Pancreas (tissue), 10 donors: ENCODE data around the gene PRAMEF9. TPM values are rescaled to one million over a fixed set of nuclear protein-coding genes. Genes with fewer than 3 reads are reported as not detected.
A peak's percentile ranks its signal among the peaks of the same experiment; 100 is the strongest.
"Not testable (repeated sequence)": the region's sequence is repeated elsewhere in the genome, so short reads cannot be mapped to it uniquely, and the experiment has no call there.

Experiments used
- ATAC-seq, 4 donors: fragments of 200-7000 bp; cut with Tn5 transposase; one replicate each; pipeline versions ENCODE4 v1.8.0 to v1.9.1; 2020; ENCODE audit warnings: mild to moderate bottlenecking in 4 of 4, moderate library complexity in 4 of 4
- DNase-seq, 6 donors: peaks; one replicate each; pipeline ENCODE4 v3.0.0-alpha.2; 2020
- FAIRE-seq: peaks from 2 replicates; lab custom pipeline; 2012; peaks lifted over from hg19 to GRCh38; lab: Jason Lieb, UNC
- H3K27ac ChIP-seq, 4 donors: fragments of 200-600 bp; sonication (generic); 1 replicate in 3 of 4; 2 replicates in 1 of 4; pipeline versions ENCODE4 v1.5.0 to v1.8.0; 2020
- H3K27me3 ChIP-seq, 4 donors: fragments of 200-600 bp; one replicate each; pipeline ENCODE4 v1.8.0; 2021
- H3K36me3 ChIP-seq, 3 donors: fragments of 200-600 bp; sonication (generic) in 1 of 3; one replicate each; pipeline versions ENCODE4 v1.5.0 to v1.8.0; 2020 to 2021
- H3K4me1 ChIP-seq, 3 donors: fragments of 200-600 bp; one replicate each; pipeline ENCODE4 v1.8.0; 2021
- H3K4me3 ChIP-seq, 4 donors: fragments of 200-600 bp; sonication (generic) in 2 of 4; one replicate each; pipeline versions ENCODE4 v1.5.0 to v1.8.0; 2020 to 2021
- H3K9me3 ChIP-seq, 4 donors: fragments of 200-600 bp; one replicate each; pipeline ENCODE4 v1.8.0; 2021
- CTCF ChIP-seq, 4 donors: fragments of 200-600 bp; sonication (generic) in 3 of 4; IDR thresholded peaks; one replicate each; pipeline versions ENCODE4 v1.5.0 to v1.8.0; 2021; ENCODE audit warnings: antibody characterized with exemption in 4 of 4
- WGBS, 2 donors: extraction: QIAGEN DNeasy Blood & Tissue Kit; methylation state at CpG; one replicate each; pipeline ENCODE4 v1.1.7; 2013; 5-methylcytosine and 5-hydroxymethylcytosine counted together
- intact Hi-C, 3 donors: fragments of 100-400 bp; cut with DNase I; formaldehyde crosslinking; loops; one replicate each; pipeline versions ENCODE4 v1.11.1 to v1.14.2; 2022
- polyA plus RNA-seq, 2 donors: library from polyadenylated mRNA; stranded (reverse); fragments of 200-250 nt; gene quantifications; one replicate each; pipeline ENCODE4 v1.2.3, GENCODE V29; 2013
- total RNA-seq, 6 donors: library from RNA; stranded (reverse); fragmentation: NEBNext Ultra II Directional in 4 of 6; extraction: Animal tissue kit (Norgen Biotek cat#: 25700) in 4 of 6; gene quantifications; one replicate each; pipeline versions ENCODE4 v1.2.1 to v1.2.4, GENCODE V29; 2021 to 2023
- donor health status: healthy with polysubstance abuse.
- donor health status: DM: no; HTN: no; CAD: no; lungs with moderate emphysema.
- donor health status: DM: no; HTN: no; CAD: no.
- donor health status: control.
- donor health status: control.
- donor health status: Bipolar disorder and iron deficiency.
- donor health status: DM: yes; HTN: yes; CAD: no.
- donor health status: DM: no; HTN: no; CAD: no.
- donor health status: DM: no; HTN: no; CAD: no.
- donor health status: DM: yes; HTN: yes; CAD: no.

The PRAMEF9 gene
- total and polyA plus RNA-seq, 8 donors, result not detected

- H3K27me3 ChIP-seq, ATAC-seq, H3K36me3 ChIP-seq, FAIRE-seq, H3K4me1 ChIP-seq, intact Hi-C loops, H3K9me3 ChIP-seq, H3K27ac ChIP-seq, H3K4me3 ChIP-seq: not testable (repeated sequence)
- WGBS, 2 donors, result 77 to 82% methylated on average over 8 of the region's 8 CpGs
- DNase-seq, result peak in 1 of 6 donors; percentile 2
Measured at GRCh38 chr1:13227271-13228055, 55.8 kb downstream of the PRAMEF9 start.

- Histone ChIP-seq H3K27ac (no peak overlapping the region), H3K27me3 (peaks cover 0 to 3% (median 0%) of the 10 kb centered on the region in 4 donors), H3K4me3 (no peak overlapping the region), H3K4me1 (no peaks in the 10 kb centered on the region), H3K36me3 (no peaks in the 10 kb centered on the region), H3K9me3 (no peaks in the 10 kb centered on the region)
- FAIRE-seq, result no peak
- TF ChIP-seq CTCF (IDR thresholded peaks at IDR 0.05), result peak in 3 of 4 donors; percentile 18 to 57 (median 32)
- intact Hi-C loops, result no loop called here
- ATAC-seq, result peak in 3 of 4 donors; percentile 42 to 56 (median 46)
- peak in 4 of 6 donors; percentile 18 to 69 (median 46) for DNase-seq
- 65 to 68% methylated on average over 7 of the region's 7 CpGs for WGBS, 2 donors
Measured at GRCh38 chr1:13228343-13228781, 56.7 kb downstream of the PRAMEF9 start.

Other genes with a start within 250 kb of the PRAMEF9 start
- gene PRAMEF6, start 224.3 kb upstream of the PRAMEF9 start, total RNA-seq, result not detected
- gene PRAMEF6, start 224.3 kb upstream of the PRAMEF9 start, polyA plus RNA-seq, result not detected
- not detected for gene PRAMEF27, start 115.3 kb upstream of the PRAMEF9 start, total RNA-seq
- gene PRAMEF27, start 115.3 kb upstream of the PRAMEF9 start, polyA plus RNA-seq, result not detected
- gene HNRNPCL3, start 111.1 kb upstream of the PRAMEF9 start, total RNA-seq, result not detected
- not detected for gene HNRNPCL3, start 111.1 kb upstream of the PRAMEF9 start, polyA plus RNA-seq
- gene PRAMEF25, start 101.1 kb upstream of the PRAMEF9 start, total RNA-seq, result not detected
- gene PRAMEF25, start 101.1 kb upstream of the PRAMEF9 start, polyA plus RNA-seq, result not detected
- not detected for gene HNRNPCL2, start 55.0 kb upstream of the PRAMEF9 start, total RNA-seq
- not detected for gene HNRNPCL2, start 55.0 kb upstream of the PRAMEF9 start, polyA plus RNA-seq
- not detected for gene PRAMEF26, start 15.8 kb upstream of the PRAMEF9 start, total RNA-seq
- not detected for gene PRAMEF26, start 15.8 kb upstream of the PRAMEF9 start, polyA plus RNA-seq
- gene HNRNPCL4, start 6.2 kb upstream of the PRAMEF9 start, total RNA-seq, result not detected
- not detected for gene HNRNPCL4, start 6.2 kb upstream of the PRAMEF9 start, polyA plus RNA-seq
- not detected for gene PRAMEF13, start 29.6 kb downstream of the PRAMEF9 start, total RNA-seq
- not detected for gene PRAMEF13, start 29.6 kb downstream of the PRAMEF9 start, polyA plus RNA-seq
- not detected for gene PRAMEF18, start 54.3 kb downstream of the PRAMEF9 start, total RNA-seq
- gene PRAMEF18, start 54.3 kb downstream of the PRAMEF9 start, polyA plus RNA-seq, result not detected
- not detected for gene PRAMEF5, start 82.3 kb downstream of the PRAMEF9 start, total RNA-seq
- gene PRAMEF5, start 82.3 kb downstream of the PRAMEF9 start, polyA plus RNA-seq, result not detected
- not detected for gene PRAMEF8, start 113.3 kb downstream of the PRAMEF9 start, total RNA-seq
- not detected for gene PRAMEF8, start 113.3 kb downstream of the PRAMEF9 start, polyA plus RNA-seq
- gene PRAMEF33, start 131.7 kb downstream of the PRAMEF9 start, total RNA-seq, result not detected
- gene PRAMEF33, start 131.7 kb downstream of the PRAMEF9 start, polyA plus RNA-seq, result under 1 TPM in 1 of 2 donors, not detected in 1; 0.05 TPM
- gene PRAMEF15, start 143.7 kb downstream of the PRAMEF9 start, total RNA-seq, result not detected
- not detected for gene PRAMEF15, start 143.7 kb downstream of the PRAMEF9 start, polyA plus RNA-seq
- not detected for gene PRAMEF14, start 175.3 kb downstream of the PRAMEF9 start, total RNA-seq
- not detected for gene PRAMEF14, start 175.3 kb downstream of the PRAMEF9 start, polyA plus RNA-seq
- not detected for gene PRAMEF19, start 200.1 kb downstream of the PRAMEF9 start, total RNA-seq
- not detected for gene PRAMEF19, start 200.1 kb downstream of the PRAMEF9 start, polyA plus RNA-seq
- gene PRAMEF17, start 217.8 kb downstream of the PRAMEF9 start, total RNA-seq, result not detected
- not detected for gene PRAMEF17, start 217.8 kb downstream of the PRAMEF9 start, polyA plus RNA-seq
- gene PRAMEF20, start 238.6 kb downstream of the PRAMEF9 start, total RNA-seq, result not detected
- not detected for gene PRAMEF20, start 238.6 kb downstream of the PRAMEF9 start, polyA plus RNA-seq